ENCODE measurements around the gene CMSS1.
A peak's percentile ranks its signal among the peaks of the same experiment; 100 is the strongest.

Gene CMSS1

DNA sequence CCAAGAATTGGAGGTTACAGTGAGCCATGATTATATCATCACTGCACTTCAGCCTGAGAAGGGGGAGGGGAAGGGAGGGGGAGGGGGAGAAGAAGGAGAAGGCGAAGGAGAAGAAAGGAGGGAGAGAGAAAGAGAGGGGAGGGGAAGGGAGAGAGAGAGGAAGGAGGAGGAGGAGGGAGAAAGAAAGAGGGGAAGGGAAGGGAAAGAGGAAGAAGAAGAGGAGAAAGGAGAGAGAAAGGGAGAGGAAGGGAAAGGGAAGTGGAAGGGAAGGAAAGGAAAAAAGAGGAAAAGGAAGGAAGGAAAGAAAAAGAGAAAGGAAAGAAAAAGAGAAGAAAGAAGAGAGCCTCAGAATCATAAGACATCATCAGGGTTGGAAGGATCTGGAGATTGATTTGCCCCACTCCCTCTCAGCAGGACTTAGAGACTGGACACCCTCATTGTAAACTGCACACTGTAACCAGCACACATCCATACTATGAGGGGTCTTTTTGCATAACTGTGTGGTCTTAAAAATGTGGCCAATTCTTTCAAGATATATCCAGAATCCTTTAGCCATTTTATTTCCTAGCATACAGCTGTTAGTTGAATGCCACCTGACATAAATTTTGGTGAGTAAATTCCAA, 130.9 kb downstream of the CMSS1 start:
- H3K27ac ChIP-seq (replicated peaks) = no peak overlapping the region
- H3K4me3 ChIP-seq (replicated peaks; ENCODE audit: insufficient read depth, low read length) = no peak overlapping the region
- DNase-seq (ENCODE audit: low read depth in 1 of 2, low spot score in 1 of 2) = no peak
- TF ChIP-seq POLR2AphosphoS5 (IDR thresholded peaks at IDR 0.05; ENCODE audit: low read depth) (no peak), GABPA (IDR thresholded peaks at IDR 0.05; ENCODE audit: low read depth) (no peak), SPI1 (IDR thresholded peaks at IDR 0.05; ENCODE audit: borderline replicate concordance, low read depth) (no peak)
- TF ChIP-seq, protein P1, sequence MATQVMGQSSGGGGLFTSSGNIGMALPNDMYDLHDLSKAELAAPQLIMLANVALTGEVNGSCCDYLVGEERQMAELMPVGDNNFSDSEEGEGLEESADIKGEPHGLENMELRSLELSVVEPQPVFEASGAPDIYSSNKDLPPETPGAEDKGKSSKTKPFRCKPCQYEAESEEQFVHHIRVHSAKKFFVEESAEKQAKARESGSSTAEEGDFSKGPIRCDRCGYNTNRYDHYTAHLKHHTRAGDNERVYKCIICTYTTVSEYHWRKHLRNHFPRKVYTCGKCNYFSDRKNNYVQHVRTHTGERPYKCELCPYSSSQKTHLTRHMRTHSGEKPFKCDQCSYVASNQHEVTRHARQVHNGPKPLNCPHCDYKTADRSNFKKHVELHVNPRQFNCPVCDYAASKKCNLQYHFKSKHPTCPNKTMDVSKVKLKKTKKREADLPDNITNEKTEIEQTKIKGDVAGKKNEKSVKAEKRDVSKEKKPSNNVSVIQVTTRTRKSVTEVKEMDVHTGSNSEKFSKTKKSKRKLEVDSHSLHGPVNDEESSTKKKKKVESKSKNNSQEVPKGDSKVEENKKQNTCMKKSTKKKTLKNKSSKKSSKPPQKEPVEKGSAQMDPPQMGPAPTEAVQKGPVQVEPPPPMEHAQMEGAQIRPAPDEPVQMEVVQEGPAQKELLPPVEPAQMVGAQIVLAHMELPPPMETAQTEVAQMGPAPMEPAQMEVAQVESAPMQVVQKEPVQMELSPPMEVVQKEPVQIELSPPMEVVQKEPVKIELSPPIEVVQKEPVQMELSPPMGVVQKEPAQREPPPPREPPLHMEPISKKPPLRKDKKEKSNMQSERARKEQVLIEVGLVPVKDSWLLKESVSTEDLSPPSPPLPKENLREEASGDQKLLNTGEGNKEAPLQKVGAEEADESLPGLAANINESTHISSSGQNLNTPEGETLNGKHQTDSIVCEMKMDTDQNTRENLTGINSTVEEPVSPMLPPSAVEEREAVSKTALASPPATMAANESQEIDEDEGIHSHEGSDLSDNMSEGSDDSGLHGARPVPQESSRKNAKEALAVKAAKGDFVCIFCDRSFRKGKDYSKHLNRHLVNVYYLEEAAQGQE (IDR thresholded peaks at IDR 0.05; ENCODE audit: insufficient replicate concordance, low read depth) = no peak
- TF ChIP-seq, protein P2, sequence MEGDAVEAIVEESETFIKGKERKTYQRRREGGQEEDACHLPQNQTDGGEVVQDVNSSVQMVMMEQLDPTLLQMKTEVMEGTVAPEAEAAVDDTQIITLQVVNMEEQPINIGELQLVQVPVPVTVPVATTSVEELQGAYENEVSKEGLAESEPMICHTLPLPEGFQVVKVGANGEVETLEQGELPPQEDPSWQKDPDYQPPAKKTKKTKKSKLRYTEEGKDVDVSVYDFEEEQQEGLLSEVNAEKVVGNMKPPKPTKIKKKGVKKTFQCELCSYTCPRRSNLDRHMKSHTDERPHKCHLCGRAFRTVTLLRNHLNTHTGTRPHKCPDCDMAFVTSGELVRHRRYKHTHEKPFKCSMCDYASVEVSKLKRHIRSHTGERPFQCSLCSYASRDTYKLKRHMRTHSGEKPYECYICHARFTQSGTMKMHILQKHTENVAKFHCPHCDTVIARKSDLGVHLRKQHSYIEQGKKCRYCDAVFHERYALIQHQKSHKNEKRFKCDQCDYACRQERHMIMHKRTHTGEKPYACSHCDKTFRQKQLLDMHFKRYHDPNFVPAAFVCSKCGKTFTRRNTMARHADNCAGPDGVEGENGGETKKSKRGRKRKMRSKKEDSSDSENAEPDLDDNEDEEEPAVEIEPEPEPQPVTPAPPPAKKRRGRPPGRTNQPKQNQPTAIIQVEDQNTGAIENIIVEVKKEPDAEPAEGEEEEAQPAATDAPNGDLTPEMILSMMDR (IDR thresholded peaks at IDR 0.05; ENCODE audit: insufficient read depth, low read length) = no peak
- H3K27me3 ChIP-seq (ENCODE audit: insufficient read depth, poor library complexity, severe bottlenecking) = no peaks in the 10 kb centered on the region

DNA sequence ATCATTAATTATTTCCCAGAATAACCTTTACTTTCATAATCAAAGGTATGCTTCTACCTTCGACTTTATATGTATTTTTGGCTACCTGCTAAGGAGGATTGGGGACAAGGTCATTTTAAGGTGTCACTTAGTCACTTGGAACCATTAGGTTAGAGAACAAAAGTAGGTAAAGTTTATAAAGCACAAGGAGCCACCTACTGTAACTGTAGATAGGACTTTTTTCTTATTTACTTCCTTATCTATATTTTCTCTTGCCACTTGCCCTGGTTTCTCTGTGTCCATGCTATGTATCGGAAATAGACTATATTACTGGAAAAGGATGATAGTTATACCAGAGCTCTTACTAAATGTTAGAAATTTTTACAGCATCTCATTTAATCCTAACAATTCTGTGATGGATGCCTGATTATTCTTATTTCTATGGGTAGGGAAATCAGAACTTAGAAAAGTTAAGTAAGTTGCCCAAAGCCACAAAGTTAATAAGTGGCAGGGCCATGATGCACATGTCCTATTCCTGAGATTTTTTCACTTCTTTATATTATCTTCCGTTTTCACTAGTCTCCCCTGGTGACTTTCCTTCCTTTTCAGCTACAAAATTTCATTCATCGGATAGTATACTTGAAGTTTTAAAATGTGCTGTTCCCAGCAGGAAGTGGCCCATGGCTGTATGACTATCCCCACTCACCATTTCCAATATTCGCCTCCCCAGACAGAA, 132.5 kb downstream of the CMSS1 start:
- no peak for DNase-seq (ENCODE audit: low read depth in 1 of 2, low spot score in 1 of 2)
- TF ChIP-seq POLR2AphosphoS5 (IDR thresholded peaks at IDR 0.05; ENCODE audit: low read depth) = no peak
- TF ChIP-seq GABPA (IDR thresholded peaks at IDR 0.05; ENCODE audit: low read depth) = no peak
- TF ChIP-seq SPI1 (IDR thresholded peaks at IDR 0.05; ENCODE audit: borderline replicate concordance, low read depth) = no peak
- TF ChIP-seq, protein P2 (IDR thresholded peaks at IDR 0.05; ENCODE audit: insufficient read depth, low read length) = no peak
- TF ChIP-seq, protein P1 (IDR thresholded peaks at IDR 0.05; ENCODE audit: insufficient replicate concordance, low read depth) = no peak
- H3K27me3 ChIP-seq (ENCODE audit: insufficient read depth, poor library complexity, severe bottlenecking) = no peaks in the 10 kb centered on the region
- H3K4me3 ChIP-seq (replicated peaks; ENCODE audit: insufficient read depth, low read length) = no peak overlapping the region
- H3K27ac ChIP-seq (replicated peaks) = no peak overlapping the region

DNA sequence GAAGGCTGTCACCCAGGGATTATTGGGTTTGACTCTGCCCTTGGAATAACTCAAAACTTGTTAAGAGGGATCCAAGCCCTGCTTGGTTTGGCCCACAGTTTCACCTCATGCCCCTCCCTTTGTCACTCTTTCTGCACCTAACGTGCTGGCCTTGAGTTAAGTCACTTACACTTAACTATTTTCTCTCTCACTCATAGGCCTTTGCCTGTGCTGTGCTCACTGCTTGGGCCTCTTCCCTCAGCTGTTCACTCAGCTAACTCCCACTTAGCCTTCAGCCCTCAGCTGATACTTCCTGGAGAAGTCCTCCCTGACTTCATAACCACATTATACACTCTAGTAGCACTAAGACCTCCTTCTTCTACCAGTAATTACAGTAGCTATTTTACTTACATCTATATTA, 133.3 kb downstream of the CMSS1 start:
- H3K4me3 ChIP-seq (replicated peaks; ENCODE audit: insufficient read depth, low read length) = no peak overlapping the region
- H3K27ac ChIP-seq (replicated peaks) = no peak overlapping the region
- DNase-seq (ENCODE audit: low read depth in 1 of 2, low spot score in 1 of 2) = peak in 1 of 2 experiments; percentile 7
- no peak for TF ChIP-seq SPI1 (IDR thresholded peaks at IDR 0.05; ENCODE audit: borderline replicate concordance, low read depth)
- TF ChIP-seq GABPA (IDR thresholded peaks at IDR 0.05; ENCODE audit: low read depth) = no peak
- TF ChIP-seq, protein P2 (IDR thresholded peaks at IDR 0.05; ENCODE audit: insufficient read depth, low read length) = no peak
- TF ChIP-seq POLR2AphosphoS5 (IDR thresholded peaks at IDR 0.05; ENCODE audit: low read depth) = no peak
- TF ChIP-seq, protein P1 (IDR thresholded peaks at IDR 0.05; ENCODE audit: insufficient replicate concordance, low read depth) = no peak
- H3K27me3 ChIP-seq (ENCODE audit: insufficient read depth, poor library complexity, severe bottlenecking) = no peaks in the 10 kb centered on the region
